ENCODE results near the gene CDR2L.

CDR2L gene

DNA sequence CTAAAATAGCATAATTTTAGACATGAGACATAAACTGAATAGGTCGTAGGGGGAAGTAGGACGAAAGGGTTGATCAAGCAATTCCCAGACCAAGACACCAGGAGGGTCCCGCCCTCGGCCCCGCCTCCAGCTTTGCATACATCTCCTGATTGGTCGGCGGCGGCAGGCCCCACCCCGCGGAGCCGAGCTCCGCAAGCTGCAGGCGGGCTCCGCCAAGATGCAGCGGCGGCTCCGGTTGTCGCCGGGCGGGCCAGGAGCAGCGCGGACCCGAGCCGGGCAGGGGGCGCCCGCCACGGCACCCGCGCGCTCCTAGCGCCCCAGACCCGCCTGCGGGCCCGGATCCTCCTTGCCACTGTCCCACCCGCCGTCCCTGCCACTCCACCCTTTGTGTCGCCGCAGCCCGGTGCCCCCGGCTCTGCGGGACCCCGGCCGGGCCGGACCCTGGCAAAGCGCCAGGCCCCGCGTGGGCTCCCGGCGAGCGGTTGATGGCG, at the start of gene CDR2L:
Gene CDR2L, plus strand, starts transcription at position 215 of the 491 bp plus-strand sequence. CDS start 412 bp downstream, outside the sequence.
- DNase-seq (ENCODE audit: low spot score) = peak; percentile 99

DNA sequence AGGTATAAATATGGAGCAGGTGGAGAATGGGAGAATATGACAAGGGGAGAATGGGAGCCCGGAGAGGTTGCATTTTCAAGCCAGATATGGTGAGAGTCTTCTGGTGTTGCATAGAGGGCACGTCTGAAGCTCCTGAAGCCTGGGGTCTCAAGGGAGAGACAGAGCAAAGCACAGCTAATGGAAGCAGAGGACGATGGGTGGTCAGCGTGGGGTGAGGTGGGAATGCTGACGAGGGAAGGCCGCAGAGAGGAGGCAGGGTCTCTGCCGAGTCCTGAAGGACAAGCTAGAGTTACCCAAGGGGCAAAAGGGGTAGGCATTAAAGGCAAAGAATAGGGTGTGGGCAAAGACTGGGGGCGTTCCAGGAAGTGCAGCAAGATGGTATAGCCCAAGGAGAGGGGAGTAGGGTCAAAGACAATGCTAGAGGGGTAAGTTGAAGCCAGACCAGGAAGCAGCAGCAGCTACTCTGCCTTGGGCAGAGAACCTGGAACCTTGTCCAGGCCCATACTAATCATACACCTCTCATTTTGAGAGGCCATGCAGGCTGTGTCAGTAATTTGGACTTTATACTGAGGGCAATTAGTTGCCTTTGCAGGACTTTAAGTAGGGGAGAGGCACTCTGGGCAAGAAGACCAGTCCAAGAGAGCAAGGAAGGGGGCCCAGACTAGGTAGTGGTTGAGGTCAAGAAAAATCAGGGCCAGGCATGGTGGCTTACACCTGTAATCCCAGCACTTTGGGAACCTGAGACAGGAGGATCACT, 49.1 kb upstream of the CDR2L start:
- no peak for DNase-seq (ENCODE audit: low spot score)

DNA sequence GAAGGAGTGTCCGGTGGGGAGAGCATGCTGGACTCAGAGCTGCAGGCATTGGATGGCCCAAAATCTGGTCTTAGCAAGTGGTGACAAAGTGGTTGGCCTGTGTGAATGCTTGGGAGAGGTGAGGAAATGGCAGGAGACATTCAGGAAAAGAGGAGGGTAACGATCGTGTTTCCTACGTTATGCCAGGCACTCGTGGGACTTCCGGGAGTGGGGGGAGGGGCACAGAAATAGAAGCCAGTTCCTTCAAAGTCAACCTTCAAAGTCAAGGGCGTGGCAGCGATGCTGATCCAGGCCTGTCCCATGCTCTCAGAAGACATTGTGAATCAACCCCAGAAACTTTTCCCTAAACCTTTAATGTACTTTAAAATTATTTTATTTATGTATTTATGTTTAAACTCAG, 47.9 kb upstream of the CDR2L start:
- DNase-seq (ENCODE audit: low spot score) = no peak

DNA sequence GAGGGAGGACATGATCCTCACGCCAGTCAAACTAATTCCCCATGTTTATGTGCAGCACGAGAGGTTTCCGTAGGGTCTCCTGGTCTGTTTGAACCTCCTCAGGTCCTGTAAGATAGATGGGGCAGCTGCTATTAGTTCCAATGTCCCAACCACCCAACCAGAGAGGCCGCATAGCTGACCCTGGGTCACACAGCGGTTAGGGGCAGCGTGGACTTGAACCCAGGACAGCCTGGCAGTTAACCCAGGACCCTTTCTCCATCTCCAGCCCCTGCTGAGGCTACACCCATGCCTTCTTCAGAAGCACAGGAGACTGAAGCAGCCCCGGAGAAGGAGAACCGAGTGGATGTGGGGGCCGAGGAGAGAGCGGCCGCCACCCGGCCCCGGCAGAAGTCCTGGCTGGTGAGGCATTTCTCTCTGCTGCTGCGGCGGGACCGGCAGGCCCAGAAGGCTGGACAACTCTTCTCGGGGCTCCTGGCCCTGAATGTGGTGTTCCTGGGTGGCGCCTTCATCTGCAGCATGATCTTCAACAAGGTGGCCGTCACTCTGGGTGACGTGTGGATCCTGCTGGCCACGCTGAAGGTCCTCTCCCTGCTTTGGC, 46.2 kb upstream of the CDR2L start:
- no peak for DNase-seq (ENCODE audit: low spot score)

- no peak for DNase-seq (ENCODE audit: low spot score)
Measured at GRCh38 chr17:74943808-74944522, 43.5 kb upstream of the CDR2L start.

DNA sequence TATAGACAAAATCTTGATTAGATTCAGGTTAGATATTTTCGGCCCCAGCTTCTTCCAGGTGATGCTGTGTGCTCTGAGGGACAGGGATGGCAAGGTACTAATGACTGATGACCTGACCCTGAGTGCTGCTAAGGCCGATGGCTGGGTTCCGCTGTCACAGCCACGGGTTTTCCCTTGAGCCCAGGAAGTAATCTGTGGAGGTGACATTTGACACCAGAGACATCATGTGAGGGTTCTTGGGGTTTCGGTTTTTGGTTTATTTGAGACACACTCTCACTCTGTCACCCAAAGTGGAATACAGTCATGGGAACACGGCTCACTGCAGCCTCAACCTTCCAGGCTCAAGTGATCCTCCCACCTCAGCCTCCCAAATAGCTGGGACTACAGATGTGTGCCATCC, 41.9 kb upstream of the CDR2L start:
- DNase-seq (ENCODE audit: low spot score) = no peak

- DNase-seq (ENCODE audit: low spot score) = no peak
Measured at GRCh38 chr17:74946641-74947040, 40.8 kb upstream of the CDR2L start.

GRCh38 chr17:74947041-74947754, 40.2 kb upstream of the CDR2L start:
- no peak for DNase-seq (ENCODE audit: low spot score)

- no peak for DNase-seq (ENCODE audit: low spot score)
Measured at GRCh38 chr17:74949455-74950115, 37.8 kb upstream of the CDR2L start.

DNA sequence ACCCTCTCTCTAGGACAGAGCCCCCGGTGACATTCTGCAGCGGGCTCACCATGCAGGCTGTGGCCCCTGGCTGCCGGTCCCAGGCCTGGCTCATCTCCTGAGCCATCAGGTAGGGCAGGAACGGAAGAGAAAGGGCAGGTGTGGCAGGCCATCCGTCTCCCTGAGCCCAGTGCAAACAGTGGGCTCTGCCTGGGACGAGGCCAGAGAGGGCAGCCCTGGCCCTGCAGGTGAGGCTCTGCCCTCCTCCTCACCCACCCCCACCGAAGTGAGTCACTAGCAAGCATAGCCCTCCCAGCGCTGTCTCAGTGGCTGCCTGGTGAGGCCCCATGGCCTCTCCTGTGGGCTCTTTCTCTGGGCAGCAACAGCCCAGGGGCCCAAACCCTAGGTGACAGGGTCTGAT, 37.2 kb upstream of the CDR2L start:
- DNase-seq (ENCODE audit: low spot score) = no peak

DNA sequence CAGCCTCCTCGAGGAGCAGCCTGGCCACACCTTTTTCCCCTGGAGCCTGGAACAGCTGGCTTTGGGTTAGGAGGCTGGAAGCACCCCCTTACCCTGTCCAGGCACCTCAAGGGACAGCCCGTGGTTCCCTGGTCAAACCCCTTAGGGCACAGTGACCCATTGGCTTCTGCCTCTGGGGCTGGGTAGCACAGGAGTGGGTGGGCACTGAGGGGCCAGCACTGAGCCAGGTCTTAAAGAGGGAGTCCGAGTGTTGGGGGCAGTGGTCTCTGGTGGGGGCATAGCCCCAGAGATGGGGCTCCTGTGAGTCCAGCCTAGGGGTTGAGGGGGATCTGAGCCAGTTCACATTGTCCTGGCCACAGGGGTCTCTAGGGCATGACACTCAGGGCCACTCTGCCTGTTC, 36.4 kb upstream of the CDR2L start:
- DNase-seq (ENCODE audit: low spot score) = no peak

- no peak for DNase-seq (ENCODE audit: low spot score)
Measured at GRCh38 chr17:74951680-74952421, 35.6 kb upstream of the CDR2L start.

DNA sequence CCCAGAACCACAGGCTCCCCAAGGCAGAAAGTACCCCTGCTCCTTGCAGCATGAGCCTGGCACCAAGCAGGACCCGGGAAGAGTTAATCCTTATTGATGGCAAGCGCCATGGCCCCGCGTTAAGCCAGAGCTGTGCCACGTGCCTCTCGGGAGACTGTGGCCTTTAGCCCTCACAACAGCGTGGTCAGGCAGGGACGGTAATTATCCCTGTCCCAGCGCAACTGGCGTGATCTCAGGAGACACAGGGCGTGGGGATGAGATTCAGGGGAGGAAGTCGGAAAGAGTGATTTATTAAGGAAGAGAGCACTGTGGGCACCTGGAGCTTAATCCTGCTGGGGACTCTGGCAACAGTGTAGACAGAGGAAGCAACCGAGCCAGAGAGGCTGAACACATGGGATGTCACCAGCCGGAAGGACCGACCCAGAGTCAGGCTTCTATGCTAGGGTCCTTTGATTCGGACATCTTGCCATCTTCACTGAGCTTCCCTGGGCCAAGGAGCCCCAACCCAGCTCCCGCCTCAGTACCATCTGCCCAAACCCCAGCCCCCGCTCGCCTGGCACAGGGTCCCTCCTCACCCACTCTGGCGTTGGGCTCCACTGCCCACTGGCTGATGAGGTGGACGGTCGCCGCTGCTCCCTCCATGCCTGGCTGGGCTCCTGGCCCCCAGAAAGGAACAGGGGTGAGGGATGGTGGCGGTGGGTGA, 34.9 kb upstream of the CDR2L start:
- no peak for DNase-seq (ENCODE audit: low spot score)

DNA sequence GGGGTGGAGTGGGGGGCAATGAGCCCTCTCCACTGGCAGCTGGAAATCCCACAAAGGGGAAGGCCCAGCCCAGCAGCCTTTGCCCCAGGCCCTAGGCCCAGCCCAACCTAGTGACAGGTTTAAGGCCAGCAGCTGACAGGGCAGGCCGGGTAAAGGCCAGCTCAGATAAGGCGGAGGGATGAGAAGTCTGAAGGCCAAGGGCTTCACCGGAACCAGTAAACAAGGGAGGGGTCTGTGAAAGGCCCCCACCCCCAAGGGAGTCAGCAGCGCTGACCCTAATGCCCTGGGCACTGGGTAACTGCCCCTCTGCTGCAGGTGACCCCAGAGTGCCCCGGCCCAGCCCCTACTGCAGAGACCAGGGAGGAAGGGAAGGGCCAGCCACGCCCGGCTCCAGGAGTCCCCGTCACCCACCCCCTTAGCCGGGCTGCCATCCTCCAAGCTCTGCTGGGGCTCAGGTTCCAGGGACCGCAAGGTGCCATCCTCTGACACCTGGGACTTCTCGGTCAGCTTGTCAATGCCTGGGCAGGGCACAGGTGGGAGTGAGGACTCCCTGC, 34.2 kb upstream of the CDR2L start:
- no peak for DNase-seq (ENCODE audit: low spot score)

- DNase-seq (ENCODE audit: low spot score) = no peak
Measured at GRCh38 chr17:74954115-74954514, 33.3 kb upstream of the CDR2L start.

- DNase-seq (ENCODE audit: low spot score) = no peak
Measured at GRCh38 chr17:74954665-74955421, 32.6 kb upstream of the CDR2L start.

- no peak for DNase-seq (ENCODE audit: low spot score)
Measured at GRCh38 chr17:74956093-74956492, 31.3 kb upstream of the CDR2L start.

- peak; percentile 90 for DNase-seq (ENCODE audit: low spot score)
Measured at GRCh38 chr17:74957935-74958740, 29.3 kb upstream of the CDR2L start.
